Measurements from ENCODE around the gene SINHCAF. TPM values are rescaled to one million over a fixed set of nuclear protein-coding genes. Genes with fewer than 3 reads are reported as not detected.

The SINHCAF gene
- total RNA-seq, 1 experiment from 2014 or later = 179 TPM

DNA sequence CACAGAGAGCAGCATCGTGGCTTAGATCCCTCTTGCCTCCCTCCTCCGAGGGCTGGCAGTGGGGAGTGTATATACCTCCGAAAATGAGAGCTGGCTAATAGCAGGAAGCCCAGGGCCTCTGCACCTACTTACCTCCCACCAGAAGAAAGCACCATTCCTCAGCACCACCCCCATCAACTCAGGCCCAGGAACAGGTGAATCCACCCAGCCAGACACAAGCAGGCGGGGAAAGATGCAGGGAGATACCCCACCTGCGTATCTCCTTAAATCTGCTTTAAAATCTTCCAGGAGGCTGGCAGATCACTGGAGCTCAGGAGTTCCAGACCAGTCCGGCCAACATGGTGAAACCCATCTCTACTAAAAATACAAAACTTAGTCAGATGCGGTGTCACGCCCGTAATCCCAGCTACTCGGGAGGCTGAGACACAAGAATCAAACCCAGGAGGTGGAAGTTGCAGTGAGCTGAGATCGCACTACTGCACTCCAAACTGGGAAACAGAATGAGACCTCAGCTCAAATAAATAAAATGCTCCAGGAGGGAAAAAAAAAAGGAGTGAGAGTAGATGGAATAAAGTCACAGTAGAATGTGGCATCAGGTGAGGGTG lies 93.5 kb downstream of the SINHCAF start:
- intact Hi-C loops (cut with micrococcal nuclease) = no loop called here

More for the DNA sequence above, 93.5 kb downstream of the SINHCAF start:
- Histone ChIP-seq H3K79me2 (ENCODE audit: insufficient read depth, low read length) (no peaks in the 10 kb centered on the region), H3K9ac (ENCODE audit: low read length) (no peak overlapping the region), H3K9me3 (ENCODE audit: control insufficient read depth in 1 of 2, insufficient read depth in 1 of 2, low read depth in 1 of 2, low read length in 2 of 2) (no peaks in the 10 kb centered on the region), H4K20me1 (ENCODE audit: insufficient read depth) (no peaks in the 10 kb centered on the region), H3K27me3 (ENCODE audit: insufficient read depth, low read length) (no peaks in the 10 kb centered on the region), H3K4me2 (ENCODE audit: low read length) (no peak overlapping the region), H3K4me3 (replicated peaks in 1 of 2; ENCODE audit: low read depth in 1 of 2, low read length in 2 of 2) (no peak overlapping the region), H3K27ac (ENCODE audit: low read depth, low read length) (no peak overlapping the region), H3K36me3 (ENCODE audit: control insufficient read depth in 1 of 2, insufficient read depth in 2 of 2, low read length in 2 of 2) (no peaks in the 10 kb centered on the region), H2AFZ (ENCODE audit: low read depth, low read length, poor library complexity, severe bottlenecking) (no peak overlapping the region), H3K9me2 (ENCODE audit: insufficient read depth) (no peaks in the 10 kb centered on the region), H3K4me1 (ENCODE audit: control insufficient read depth in 1 of 2, insufficient read depth in 2 of 2, low read length in 2 of 2) (peaks cover 0 to 11% of the 10 kb centered on the region in 2 experiments; a peak in 1 of 4 replicates)
- DNase-seq (ENCODE audit: low read depth, low spot score) (no peak), ATAC-seq (no peak)
- ChIA-PET POLR2A (no interaction called here), CTCF (no interaction called here), RAD21 (ENCODE audit: low non-redundant PET in 1 of 2, low total read pairs in 2 of 2, uncharacterized antibody in 2 of 2, unreplicated experiment in 2 of 2) (interaction anchor here in 1 of 2 experiments (0.6 kb wide), 1 partner anchor 382 kb away, joined by 4 read pairs; no protein-coding TSS in a partner anchor)
- TF ChIP-seq SP1 (IDR thresholded peaks at IDR 0.05; ENCODE audit: low read depth) = no peak
- TF ChIP-seq FOSL1 (IDR thresholded peaks at IDR 0.05; ENCODE audit: low read depth) = no peak
- no peak for TF ChIP-seq POLR2A (IDR thresholded peaks at IDR 0.05; ENCODE audit: borderline replicate concordance, extremely low read depth, insufficient read depth, insufficient read length)
- no peak for TF ChIP-seq RAD21 (IDR thresholded peaks at IDR 0.05; ENCODE audit: low read depth)
- no peak for TF ChIP-seq TCF7L2 (IDR thresholded peaks at IDR 0.05; ENCODE audit: borderline replicate concordance, extremely low read depth, insufficient read depth, insufficient read length)
- no peak for TF ChIP-seq JUND (IDR thresholded peaks at IDR 0.05)
- TF ChIP-seq, protein P1, sequence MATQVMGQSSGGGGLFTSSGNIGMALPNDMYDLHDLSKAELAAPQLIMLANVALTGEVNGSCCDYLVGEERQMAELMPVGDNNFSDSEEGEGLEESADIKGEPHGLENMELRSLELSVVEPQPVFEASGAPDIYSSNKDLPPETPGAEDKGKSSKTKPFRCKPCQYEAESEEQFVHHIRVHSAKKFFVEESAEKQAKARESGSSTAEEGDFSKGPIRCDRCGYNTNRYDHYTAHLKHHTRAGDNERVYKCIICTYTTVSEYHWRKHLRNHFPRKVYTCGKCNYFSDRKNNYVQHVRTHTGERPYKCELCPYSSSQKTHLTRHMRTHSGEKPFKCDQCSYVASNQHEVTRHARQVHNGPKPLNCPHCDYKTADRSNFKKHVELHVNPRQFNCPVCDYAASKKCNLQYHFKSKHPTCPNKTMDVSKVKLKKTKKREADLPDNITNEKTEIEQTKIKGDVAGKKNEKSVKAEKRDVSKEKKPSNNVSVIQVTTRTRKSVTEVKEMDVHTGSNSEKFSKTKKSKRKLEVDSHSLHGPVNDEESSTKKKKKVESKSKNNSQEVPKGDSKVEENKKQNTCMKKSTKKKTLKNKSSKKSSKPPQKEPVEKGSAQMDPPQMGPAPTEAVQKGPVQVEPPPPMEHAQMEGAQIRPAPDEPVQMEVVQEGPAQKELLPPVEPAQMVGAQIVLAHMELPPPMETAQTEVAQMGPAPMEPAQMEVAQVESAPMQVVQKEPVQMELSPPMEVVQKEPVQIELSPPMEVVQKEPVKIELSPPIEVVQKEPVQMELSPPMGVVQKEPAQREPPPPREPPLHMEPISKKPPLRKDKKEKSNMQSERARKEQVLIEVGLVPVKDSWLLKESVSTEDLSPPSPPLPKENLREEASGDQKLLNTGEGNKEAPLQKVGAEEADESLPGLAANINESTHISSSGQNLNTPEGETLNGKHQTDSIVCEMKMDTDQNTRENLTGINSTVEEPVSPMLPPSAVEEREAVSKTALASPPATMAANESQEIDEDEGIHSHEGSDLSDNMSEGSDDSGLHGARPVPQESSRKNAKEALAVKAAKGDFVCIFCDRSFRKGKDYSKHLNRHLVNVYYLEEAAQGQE (IDR thresholded peaks at IDR 0.05; ENCODE audit: low read depth) = no peak
- TF ChIP-seq ZFX (IDR thresholded peaks at IDR 0.05) = no peak
- BruUV-seq (replicated peaks) = no TSS peak

Measured in HCT116 (cell line).